Tibial artery (tissue), 4 donors: ENCODE results near the gene HYAL3.

ENCODE experiments used
- DNase-seq, 2 donors: peaks; one replicate each; pipeline ENCODE4 v3.0.0-alpha.2; 2019
- H3K27ac ChIP-seq, 2 donors: fragments of 200-600 bp; sonication (generic) in 1 of 2; 1 replicate in 1 of 2; 2 replicates in 1 of 2; pipeline ENCODE4 v1.5.1; 2018 to 2019; ENCODE audit warnings: mild to moderate bottlenecking in 1 of 2
- H3K27me3 ChIP-seq, 2 donors: fragments of 200-600 bp; sonication (generic) in 1 of 2; one replicate each; pipeline versions ENCODE4 v1.5.1 to v1.6.0; 2016 to 2019
- H3K36me3 ChIP-seq, 3 donors: fragments of 200-600 bp; sonication (generic) in 2 of 3; one replicate each; pipeline ENCODE4 v1.5.1; 2016 to 2019; ENCODE audit warnings: mild to moderate bottlenecking in 2 of 3
- H3K4me1 ChIP-seq, 4 donors: fragments of 200-600 bp; sonication (generic) in 2 of 4; 1 replicate in 3 of 4; 2 replicates in 1 of 4; pipeline ENCODE4 v1.5.1; 2016 to 2019
- H3K4me3 ChIP-seq, 2 donors: fragments of 200-600 bp; sonication (generic) in 1 of 2; 1 replicate in 1 of 2; 2 replicates in 1 of 2; pipeline ENCODE4 v1.5.1; 2018 to 2019; ENCODE audit warnings: mild to moderate bottlenecking in 2 of 2
- H3K9me3 ChIP-seq, 3 donors: fragments of 200-600 bp; sonication (generic) in 1 of 3; one replicate each; pipeline ENCODE4 v1.5.1; 2016 to 2019
- intact Hi-C: fragments of 100-400 bp; cut with DNase I; formaldehyde crosslinking; loops from one replicate; pipeline ENCODE4 v1.15.0; 2023; ENCODE audit warnings: low total_unique reads
- TF ChIP-seq, protein P1 (sequence below), 2 experiments: fragments of 200-600 bp in 1 of 2; fragments of 450-650 bp in 1 of 2; IDR thresholded peaks; one replicate each; pipeline ENCODE4 v1.5.1; 2017 to 2019; ENCODE audit warnings: antibody characterized with exemption in 2 of 2, mild to moderate bottlenecking in 1 of 2, moderate library complexity in 1 of 2

HYAL3 gene

DNA sequence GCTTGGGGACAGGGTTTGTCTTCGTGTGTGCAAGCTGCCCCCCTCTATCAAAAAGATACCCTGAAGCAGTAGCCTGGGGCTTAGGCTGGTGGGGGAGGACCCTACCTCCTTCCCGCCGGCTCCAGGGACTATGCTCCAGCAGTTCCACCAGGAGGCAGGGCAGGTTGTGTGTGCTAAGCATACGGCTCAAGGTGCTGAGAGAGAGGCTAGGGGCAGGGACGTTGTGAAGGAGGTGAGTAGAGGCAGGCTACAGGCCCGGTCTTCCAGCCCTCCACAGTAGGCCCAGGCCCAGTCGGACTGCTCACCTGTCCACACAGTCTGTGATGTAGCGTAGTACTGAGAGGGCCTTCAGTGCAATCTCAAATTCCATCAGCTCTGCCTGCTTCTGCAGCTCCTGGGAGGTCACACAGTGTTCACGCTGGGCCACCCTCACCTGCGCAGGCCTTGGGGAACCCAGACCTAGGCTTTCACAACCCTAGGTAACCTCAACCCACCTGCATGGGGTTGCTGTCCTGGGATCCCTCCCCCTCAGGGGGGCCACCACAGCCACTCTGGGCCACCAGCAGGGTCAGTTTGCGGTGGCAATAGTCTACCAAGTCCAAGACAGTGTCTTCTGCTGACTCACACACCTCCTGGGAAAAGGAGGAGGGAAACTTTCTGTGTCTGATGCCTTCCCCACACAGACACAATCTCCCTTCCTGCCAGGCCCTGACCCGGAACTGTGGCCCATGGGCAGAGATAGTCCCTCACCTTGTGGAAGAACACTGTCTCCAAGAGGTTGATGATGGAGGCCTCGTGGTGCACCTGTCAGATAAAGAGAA is 43.8 kb upstream of the HYAL3 start:
- DNase-seq, result no peak
- Histone ChIP-seq H3K27me3 (no peaks in the 10 kb centered on the region), H3K36me3 (peaks cover 0 to 7% (median 6%) of the 10 kb centered on the region in 3 donors), H3K27ac (no peak overlapping the region), H3K9me3 (no peaks in the 10 kb centered on the region), H3K4me3 (no peak overlapping the region), H3K4me1 (peaks cover 0 to 50% (median 37%) of the 10 kb centered on the region in 4 donors)
- intact Hi-C loops, result loop anchor here (10.0 kb wide), 1 partner anchor 1632 kb away; the partner anchor contains the start of genes ABHD14A and ABHD14B
- TF ChIP-seq, protein P1, sequence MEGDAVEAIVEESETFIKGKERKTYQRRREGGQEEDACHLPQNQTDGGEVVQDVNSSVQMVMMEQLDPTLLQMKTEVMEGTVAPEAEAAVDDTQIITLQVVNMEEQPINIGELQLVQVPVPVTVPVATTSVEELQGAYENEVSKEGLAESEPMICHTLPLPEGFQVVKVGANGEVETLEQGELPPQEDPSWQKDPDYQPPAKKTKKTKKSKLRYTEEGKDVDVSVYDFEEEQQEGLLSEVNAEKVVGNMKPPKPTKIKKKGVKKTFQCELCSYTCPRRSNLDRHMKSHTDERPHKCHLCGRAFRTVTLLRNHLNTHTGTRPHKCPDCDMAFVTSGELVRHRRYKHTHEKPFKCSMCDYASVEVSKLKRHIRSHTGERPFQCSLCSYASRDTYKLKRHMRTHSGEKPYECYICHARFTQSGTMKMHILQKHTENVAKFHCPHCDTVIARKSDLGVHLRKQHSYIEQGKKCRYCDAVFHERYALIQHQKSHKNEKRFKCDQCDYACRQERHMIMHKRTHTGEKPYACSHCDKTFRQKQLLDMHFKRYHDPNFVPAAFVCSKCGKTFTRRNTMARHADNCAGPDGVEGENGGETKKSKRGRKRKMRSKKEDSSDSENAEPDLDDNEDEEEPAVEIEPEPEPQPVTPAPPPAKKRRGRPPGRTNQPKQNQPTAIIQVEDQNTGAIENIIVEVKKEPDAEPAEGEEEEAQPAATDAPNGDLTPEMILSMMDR (IDR thresholded peaks at IDR 0.05), result no peak

DNA sequence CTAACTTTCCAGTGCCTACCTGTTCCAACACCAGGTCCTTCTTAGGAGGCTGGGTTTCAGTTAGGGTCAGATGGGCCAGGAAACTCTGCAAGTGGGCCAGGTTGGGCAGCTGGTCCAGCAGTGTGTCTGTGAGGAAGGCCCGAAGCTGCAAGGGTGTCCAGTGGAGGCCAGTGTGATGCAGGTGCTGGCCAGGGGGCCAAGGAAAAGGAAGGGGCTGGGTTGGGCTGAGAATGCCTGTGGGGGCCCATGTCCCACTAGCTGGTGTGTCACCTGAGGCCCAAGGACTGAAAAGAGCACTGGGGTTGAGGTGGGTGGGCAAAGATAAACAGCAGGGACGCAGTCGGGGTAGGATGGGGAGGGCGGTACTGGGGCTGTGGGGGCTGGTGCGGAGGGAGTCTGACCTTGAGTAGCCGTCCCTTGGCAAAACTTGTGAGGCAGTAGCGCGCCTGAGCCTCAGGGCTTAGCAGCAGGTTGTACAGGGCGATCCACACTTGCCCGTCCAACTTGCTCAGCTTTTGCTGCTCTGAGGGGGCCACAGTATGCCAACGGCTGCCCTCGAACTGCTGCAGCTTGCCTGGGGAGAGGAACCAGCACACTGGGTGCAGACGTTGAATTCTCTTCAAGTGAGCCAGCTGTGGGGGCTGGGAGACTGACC is 42.9 kb upstream of the HYAL3 start:
- Histone ChIP-seq H3K27me3 (no peaks in the 10 kb centered on the region), H3K9me3 (no peaks in the 10 kb centered on the region), H3K27ac (no peak overlapping the region), H3K36me3 (no peaks in the 10 kb centered on the region), H3K4me1 (peaks cover 0 to 54% (median 40%) of the 10 kb centered on the region in 4 donors), H3K4me3 (no peak overlapping the region)
- no peak for DNase-seq
- TF ChIP-seq, protein P1 (IDR thresholded peaks at IDR 0.05), result no peak
- intact Hi-C loops, result loop anchor here (10.0 kb wide), 1 partner anchor 1633 kb away; the partner anchor contains the start of genes ABHD14A and ABHD14B

DNA sequence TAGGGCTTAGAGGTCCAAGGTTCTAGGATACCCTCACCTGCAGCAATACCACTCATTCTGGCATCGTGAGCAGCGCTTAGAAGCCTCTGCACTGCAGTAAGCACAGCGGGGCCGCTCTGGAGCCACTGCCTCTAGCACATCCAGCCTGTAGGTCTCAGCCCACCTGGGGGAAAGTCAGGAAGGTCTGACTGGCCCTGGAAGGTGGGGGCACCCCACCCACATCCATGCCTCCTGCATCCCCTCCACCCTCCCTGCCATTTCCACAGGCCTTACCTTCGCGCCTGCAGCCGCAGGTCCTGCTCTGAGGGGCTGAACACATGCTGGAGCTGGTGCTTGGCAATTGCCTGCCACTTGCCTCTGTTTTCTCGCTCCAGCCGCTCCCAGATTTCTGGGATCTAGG is 42.3 kb upstream of the HYAL3 start:
- intact Hi-C loops, result loop anchor here (10.0 kb wide), 1 partner anchor 1633 kb away; the partner anchor contains the start of genes ABHD14A and ABHD14B
- Histone ChIP-seq H3K27me3 (no peaks in the 10 kb centered on the region), H3K36me3 (no peaks in the 10 kb centered on the region), H3K9me3 (no peaks in the 10 kb centered on the region), H3K27ac (peak overlapping the region in 1 of 2 donors; percentile 99), H3K4me1 (peaks cover 0 to 54% (median 40%) of the 10 kb centered on the region in 4 donors), H3K4me3 (peak overlapping the region; percentile 55 to 62)
- TF ChIP-seq, protein P1 (IDR thresholded peaks at IDR 0.05), result no peak
- no peak for DNase-seq

DNA sequence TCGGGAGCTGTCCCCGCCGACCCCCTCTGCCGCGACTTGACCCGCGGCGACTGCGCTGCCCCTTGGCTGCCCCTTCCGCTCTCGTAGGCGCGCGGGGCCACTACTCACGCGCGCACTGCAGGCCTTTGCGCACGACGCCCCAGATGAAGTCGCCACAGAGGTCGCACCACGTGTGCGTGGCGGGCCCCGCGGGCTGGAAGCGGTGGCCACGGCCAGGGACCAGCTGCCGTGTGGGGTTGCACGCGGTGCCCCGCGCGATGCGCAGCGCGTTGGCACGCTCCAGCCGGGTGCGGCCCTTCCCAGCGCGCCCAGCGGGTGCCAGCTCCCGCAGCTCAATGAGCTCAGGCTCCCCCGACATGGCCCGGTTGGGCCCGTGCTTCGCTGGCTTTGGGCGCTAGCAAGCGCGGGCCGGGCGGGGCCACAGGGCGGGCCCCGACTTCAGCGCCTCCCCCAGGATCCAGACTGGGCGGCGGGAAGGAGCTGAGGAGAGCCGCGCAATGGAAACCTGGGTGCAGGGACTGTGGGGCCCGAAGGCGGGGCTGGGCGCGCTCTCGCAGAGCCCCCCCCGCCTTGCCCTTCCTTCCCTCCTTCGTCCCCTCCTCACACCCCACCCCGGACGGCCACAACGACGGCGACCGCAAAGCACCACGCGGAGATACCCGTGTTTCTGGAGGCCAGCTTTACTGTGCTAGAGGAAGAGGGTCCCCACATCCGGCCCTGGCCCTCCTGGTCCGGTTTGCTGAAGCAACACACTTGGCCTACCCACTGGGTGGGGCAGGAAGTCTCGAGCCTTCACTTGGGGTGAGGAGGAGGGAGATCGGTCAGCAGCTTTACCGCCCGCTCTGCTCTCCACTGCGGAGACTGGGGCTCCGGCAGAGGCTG is 41.5 kb upstream of the HYAL3 start, which contains the start of gene RASSF1:
RASSF1 (minus strand) TSS at position 389 of the 882 bp plus-strand sequence; CDS start at position 358, 31 bp downstream.
- Histone ChIP-seq H3K4me1 (peaks cover 0 to 59% (median 44%) of the 10 kb centered on the region in 4 donors), H3K27ac (peak within 1 kb of the TSS; percentile 98 to 99), H3K27me3 (no peaks in the 10 kb centered on the region), H3K36me3 (no peaks in the 10 kb centered on the region), H3K4me3 (peak within 1 kb of the TSS; percentile 55 to 62), H3K9me3 (no peaks in the 10 kb centered on the region)
- TF ChIP-seq, protein P1 (IDR thresholded peaks at IDR 0.05), result no peak
- intact Hi-C loops, result loop anchor here (10.0 kb wide), 1 partner anchor 1634 kb away; the partner anchor contains the start of genes ABHD14A and ABHD14B
- peak; percentile 82 to 92 for DNase-seq

DNA sequence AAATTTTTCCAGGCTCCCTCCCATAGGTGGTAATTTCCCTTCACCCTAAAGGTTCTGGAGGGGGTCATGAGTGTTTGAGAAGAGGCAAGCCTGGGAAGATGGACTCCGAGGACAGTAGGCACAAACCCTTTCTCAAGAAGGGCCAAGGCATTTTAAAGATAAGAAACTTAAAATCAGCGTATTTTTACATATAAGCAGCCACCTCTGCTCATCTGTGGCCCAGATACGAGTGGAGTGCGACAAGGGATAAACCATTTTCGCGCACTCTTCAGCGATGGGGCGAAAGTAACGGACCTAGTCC is 40.9 kb upstream of the HYAL3 start:
- Histone ChIP-seq H3K4me3 (peak overlapping the region; percentile 55 to 62), H3K27ac (peak overlapping the region; percentile 98 to 99), H3K27me3 (no peaks in the 10 kb centered on the region), H3K36me3 (no peaks in the 10 kb centered on the region), H3K9me3 (no peaks in the 10 kb centered on the region), H3K4me1 (peaks cover 0 to 59% (median 43%) of the 10 kb centered on the region in 4 donors)
- intact Hi-C loops, result loop anchor here (10.0 kb wide), 1 partner anchor 1635 kb away; the partner anchor contains the start of genes ABHD14A and ABHD14B
- DNase-seq, result no peak
- TF ChIP-seq, protein P1 (IDR thresholded peaks at IDR 0.05), result no peak
